ENCODE results near the gene PTPRN2.

Gene PTPRN2

DNA sequence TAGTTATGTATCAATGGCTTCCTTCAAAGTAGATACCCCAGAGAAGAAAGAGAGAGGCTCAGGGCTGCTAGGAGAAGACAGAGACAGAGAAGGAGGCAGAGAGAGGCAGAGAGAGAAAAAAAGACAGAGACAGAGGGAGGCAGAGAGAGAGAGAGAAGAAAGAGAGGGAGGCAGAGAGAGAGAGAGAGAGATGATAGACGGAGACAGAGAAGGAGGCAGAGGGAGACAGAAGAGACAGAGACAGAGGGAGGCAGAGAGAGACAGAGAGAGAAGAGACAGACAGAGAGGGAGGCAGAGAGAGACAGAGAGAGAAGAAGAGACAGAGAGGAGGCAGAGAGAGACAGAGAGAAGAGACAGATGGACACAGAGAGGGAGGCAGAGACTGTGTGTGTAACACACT is 1062.9 kb downstream of the PTPRN2 start:
- no peak for DNase-seq (ENCODE audit: low read depth)

- DNase-seq (ENCODE audit: low read depth) = no peak
These were observed 1063.7 kb downstream of the PTPRN2 start for GRCh38 chr7:157523766-157524421.

DNA sequence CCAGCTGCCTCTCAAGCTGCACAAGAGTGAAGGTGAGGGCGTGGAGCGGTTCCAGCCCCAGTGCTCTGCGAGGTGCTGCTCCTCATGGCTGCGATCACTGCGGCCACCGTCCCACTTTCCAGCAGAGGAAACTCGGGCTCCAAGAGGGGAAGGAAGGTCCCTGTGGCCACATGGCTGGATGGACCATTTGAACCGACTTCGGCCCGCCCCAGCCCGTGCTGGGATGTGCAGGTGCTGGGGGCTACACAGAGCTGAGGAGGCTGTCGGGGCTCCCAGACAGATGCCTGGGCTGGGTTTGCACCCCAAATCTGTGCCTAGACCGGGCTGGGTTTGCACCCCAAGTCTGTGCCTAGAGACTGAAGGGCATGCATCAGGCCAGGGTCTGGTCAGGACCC is 1064.3 kb downstream of the PTPRN2 start:
- DNase-seq (ENCODE audit: low read depth) = no peak

- DNase-seq (ENCODE audit: low read depth) = no peak
These were observed 1064.7 kb downstream of the PTPRN2 start for GRCh38 chr7:157522954-157523353.

DNA sequence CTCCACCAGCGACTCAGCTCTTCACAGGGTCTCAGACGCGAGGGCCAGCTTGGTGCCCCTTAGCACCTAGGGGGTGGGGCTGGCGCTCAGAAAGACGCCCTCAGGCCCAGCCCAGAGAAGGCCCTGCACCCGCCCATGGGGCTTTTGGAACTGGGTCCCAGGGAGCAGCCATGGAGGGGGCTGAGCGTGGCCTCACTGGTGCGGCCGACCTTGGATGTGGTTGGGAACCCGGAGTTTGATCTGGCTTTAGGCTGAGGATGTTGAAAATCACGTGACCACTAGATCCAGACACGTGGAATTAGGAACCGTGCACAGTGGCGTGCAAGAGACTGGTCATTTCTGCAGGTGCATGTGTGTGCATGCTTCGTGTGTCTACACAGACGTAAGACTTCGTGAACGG is 1065.4 kb downstream of the PTPRN2 start:
- no peak for DNase-seq (ENCODE audit: low read depth)

GRCh38 chr7:157521752-157522151 is 1065.9 kb downstream of the PTPRN2 start:
- DNase-seq (ENCODE audit: low read depth) = no peak

GRCh38 chr7:157521061-157521731 is 1066.4 kb downstream of the PTPRN2 start:
- DNase-seq (ENCODE audit: low read depth) = no peak

DNA sequence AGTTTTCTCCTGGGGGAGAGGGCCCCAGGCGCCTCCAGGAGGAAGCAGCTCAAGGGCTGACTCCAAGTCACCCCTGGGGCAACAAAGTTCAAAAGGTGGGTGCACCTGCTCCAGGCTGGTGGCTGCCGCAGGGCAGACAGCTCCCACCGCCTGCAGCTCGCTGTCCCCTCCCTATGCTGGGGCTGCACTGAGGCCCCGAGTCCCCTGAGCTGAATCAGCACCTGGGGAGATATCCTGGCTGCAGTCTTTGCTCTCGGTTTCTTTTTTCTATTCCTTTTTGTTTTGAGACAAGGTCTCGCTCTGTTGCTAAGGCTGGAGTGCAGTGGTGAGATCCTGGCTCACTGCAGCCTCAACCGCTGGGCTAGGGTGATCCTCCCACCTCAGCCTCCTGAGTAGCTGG is 1067.4 kb downstream of the PTPRN2 start:
- no peak for DNase-seq (ENCODE audit: low read depth)

- no peak for DNase-seq (ENCODE audit: low read depth)
These were observed 1067.8 kb downstream of the PTPRN2 start for GRCh38 chr7:157519798-157520244.

- DNase-seq (ENCODE audit: low read depth) = no peak
These were observed 1068.4 kb downstream of the PTPRN2 start for GRCh38 chr7:157519246-157519645.

- DNase-seq (ENCODE audit: low read depth) = no peak
These were observed 1069.0 kb downstream of the PTPRN2 start for GRCh38 chr7:157518514-157519175.

- DNase-seq (ENCODE audit: low read depth) = no peak
These were observed 1069.7 kb downstream of the PTPRN2 start for GRCh38 chr7:157517782-157518513.

DNA sequence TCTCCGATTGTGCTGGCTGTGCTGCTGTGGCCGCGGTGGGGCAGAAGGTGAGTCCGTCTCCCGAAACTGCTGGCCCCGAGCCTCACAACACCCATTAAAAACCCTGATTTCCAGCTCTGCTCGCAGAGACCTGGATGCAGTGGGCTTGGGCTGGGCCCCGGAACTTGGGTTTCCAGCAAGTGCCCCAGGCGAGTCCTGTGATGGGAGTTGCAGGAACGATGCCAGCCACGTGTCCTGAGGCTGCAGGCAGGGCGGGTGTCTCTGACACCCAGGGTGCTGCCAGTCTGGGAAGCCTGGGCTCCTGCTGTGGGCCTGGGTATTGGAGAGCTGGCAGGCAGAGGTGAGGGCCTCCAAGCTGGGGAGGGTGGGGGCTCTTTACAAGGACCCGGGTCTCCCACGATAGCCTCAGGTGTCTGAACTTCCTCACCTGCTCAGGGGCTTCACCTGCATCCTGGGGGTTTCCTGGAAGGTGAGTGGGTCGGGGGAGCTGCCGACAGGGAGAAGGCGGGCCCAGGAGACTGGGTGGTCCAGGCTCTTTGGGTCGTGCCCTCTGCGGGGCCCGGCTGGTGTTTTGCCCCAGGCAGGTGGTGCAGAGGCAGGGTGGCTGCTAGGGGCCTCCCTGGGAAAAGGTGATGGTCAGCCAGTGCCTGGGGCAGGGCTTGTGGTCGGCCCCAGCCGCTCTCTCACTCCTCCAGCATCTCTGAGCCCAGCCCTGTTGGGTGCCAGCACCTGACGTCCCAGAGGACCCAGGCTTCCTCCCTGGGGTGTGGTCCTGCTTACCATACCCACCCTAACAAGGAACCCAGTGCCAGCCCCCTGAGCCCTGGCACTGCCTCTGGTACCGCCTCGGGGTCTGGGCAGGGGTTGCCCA is 1070.5 kb downstream of the PTPRN2 start:
- DNase-seq (ENCODE audit: low read depth) = no peak

DNA sequence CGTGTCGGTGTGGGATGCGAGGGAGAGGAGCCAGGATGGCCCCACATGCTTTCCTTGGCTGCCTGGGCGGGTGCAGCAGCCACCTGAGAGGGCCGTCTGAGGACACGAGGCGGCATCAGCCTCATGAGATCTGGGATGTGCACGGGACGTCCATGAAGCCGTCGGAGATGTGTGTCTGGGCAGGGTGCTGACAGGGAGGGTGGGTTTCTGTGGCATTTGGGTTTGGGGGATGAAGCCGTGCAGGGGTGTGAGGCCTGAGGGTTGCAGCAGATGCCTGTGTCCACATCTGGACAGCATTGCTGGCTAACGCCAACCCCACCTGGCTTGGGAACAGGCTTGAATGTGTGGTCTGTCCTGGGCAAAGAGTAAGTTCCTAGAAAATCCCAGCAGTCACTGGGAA is 1071.3 kb downstream of the PTPRN2 start:
- no peak for DNase-seq (ENCODE audit: low read depth)

DNA sequence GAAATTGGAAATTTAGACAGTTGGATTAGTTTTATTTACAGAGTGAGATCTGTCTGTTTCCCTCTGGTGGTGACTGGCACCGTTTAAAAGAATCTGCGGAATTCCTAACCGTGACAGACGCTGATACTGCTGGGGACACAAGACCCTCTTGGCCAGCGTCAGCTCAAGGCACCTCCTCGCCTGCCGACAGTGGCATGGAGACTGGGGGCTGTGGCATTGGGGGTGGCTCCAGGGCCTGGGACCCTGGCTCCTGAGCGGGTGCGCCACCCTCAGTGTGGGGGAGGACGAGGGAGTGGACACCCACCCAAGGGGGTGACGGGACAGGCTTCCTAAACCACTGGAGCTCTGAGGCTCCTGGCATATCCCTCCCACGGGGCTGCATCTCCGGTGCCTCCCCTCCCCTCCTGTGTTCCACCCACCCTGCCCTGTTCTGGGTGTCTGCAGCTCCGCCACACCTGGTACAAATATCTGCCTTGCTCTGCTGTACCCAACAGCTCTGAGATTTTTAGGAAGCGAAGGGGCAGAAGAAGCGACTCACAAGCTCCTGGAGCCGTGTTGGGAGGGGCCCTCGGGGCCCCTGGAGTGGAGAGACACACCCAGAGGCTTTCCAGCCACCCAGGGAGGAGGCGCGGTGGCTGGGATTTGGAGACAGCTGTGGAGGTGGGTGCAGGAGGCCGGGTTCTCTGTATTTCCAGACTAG is 1072.1 kb downstream of the PTPRN2 start:
- DNase-seq (ENCODE audit: low read depth) = no peak

DNA sequence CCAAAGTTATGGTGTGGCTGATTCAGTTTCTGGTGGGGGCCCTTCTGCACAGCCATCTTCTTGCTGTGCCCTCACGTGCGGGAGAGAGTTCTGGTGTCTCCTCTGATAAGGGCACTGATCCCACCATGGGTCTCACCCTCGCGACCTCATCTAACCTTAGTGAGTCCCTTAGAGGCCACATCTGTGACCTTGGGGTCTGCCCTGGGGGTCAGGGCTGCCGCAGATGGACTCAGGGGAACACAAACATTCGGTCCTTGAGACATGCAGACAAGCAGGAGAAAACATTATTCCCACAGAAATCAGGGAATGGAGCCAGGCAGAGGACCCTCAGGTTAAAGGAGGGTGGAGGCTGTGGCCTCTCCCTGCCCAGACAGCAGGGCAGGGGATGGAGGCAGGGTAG is 1072.9 kb downstream of the PTPRN2 start:
- DNase-seq (ENCODE audit: low read depth) = no peak

- DNase-seq (ENCODE audit: low read depth) = no peak
These were observed 1073.3 kb downstream of the PTPRN2 start for GRCh38 chr7:157514306-157514705.

- DNase-seq (ENCODE audit: low read depth) = no peak
These were observed 1073.9 kb downstream of the PTPRN2 start for GRCh38 chr7:157513682-157514081.

DNA sequence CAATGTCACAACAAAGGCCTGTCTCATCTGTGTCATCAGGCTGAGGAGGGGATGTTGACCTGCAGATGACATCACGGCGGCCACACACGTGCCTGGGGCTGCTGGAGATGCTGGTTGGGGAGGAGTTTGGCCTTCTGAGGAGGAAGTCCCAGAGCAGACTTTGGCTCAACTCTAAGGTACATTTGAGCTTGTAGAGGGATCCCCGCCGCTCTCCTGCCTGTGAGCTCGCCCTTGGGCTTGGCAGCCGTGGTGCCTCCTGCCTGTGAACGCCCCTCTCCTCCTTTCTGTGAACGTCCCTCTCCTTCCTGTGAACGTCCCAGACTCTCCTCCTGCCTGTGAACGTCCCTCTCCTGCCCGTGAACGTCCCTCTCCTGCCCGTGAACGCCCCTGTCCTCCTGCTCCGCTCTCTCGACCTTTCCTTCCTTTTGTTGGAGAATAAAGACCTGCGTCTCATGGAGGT is 1074.4 kb downstream of the PTPRN2 start:
- DNase-seq (ENCODE audit: low read depth) = no peak

GRCh38 chr7:157509226-157509625 is 1078.4 kb downstream of the PTPRN2 start:
- no peak for DNase-seq (ENCODE audit: low read depth)

DNA sequence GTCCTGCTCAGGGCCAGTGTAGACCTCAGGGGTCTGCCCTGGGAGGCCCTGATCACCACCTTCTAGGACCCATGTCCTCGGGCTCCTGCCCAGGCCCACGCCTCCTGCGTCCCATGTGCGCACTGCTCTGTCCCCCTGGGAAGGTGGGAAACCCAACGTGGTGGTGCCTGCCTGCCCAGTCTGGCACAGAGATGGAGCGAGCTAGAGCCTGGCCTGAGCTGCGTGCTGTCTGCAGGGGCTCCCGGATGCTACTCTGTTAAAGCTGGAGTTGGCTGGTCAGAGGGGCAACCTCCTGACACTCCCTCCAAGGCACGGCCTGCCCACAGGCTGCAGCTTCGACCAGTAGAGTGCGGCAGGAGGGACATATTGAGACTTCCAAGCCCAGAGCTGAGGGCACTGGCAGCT is 1079.1 kb downstream of the PTPRN2 start:
- DNase-seq (ENCODE audit: low read depth) = no peak
